BLaER1 (cell line): ENCODE results near the gene RNF2.
"Not testable (repeated sequence)": the region's sequence is repeated elsewhere in the genome, so short reads cannot be mapped to it uniquely, and the experiment has no call there.

Experiments
- H3K27ac ChIP-seq: shearing (Covaris generic); formaldehyde crosslinking; 2 replicates; pipeline ENCODE4 v1.8.1; 2022
- H3K27me3 ChIP-seq: shearing (Covaris generic); formaldehyde crosslinking; 2 replicates; pipeline ENCODE4 v1.8.1; 2022
- H3K36me3 ChIP-seq: shearing (Covaris generic); formaldehyde crosslinking; 2 replicates; pipeline ENCODE4 v1.8.1; 2022
- H3K4me1 ChIP-seq: shearing (Covaris generic); formaldehyde crosslinking; 2 replicates; pipeline ENCODE4 v1.8.1; 2022
- H3K4me2 ChIP-seq: shearing (Covaris generic); formaldehyde crosslinking; 2 replicates; pipeline ENCODE4 v1.8.1; 2022
- H3K4me3 ChIP-seq: shearing (Covaris generic); formaldehyde crosslinking; 2 replicates; pipeline ENCODE4 v1.8.1; 2022
- H3K9ac ChIP-seq: shearing (Covaris generic); formaldehyde crosslinking; 2 replicates; pipeline ENCODE4 v1.8.1; 2022
- H3K9me3 ChIP-seq: shearing (Covaris generic); formaldehyde crosslinking; 2 replicates; pipeline ENCODE4 v1.8.1; 2022
- H4K20me1 ChIP-seq: shearing (Covaris generic); formaldehyde crosslinking; 2 replicates; pipeline ENCODE4 v1.8.1; 2022
- Cebpa-rat ChIP-seq: shearing (Covaris generic); IDR thresholded peaks from 2 replicates; pipeline ENCODE4 v1.8.1; 2022

RNF2 gene

GRCh38 chr1:185044981-185045813, at the start of gene RNF2:
Gene RNF2 (plus strand): TSS chr1:185045558. CDS start chr1:185087554, 41,996 bp downstream.
- no peaks in the 10 kb centered on the region for H3K27me3 ChIP-seq
- TF ChIP-seq Cebpa-rat = no peak
- H3K9me3 ChIP-seq = no peaks in the 10 kb centered on the region
- H3K4me3 ChIP-seq = peak within 1 kb of the TSS; percentile 86
- H3K9ac ChIP-seq = peak within 1 kb of the TSS; percentile 91
- H4K20me1 ChIP-seq = peaks cover 42% of the 10 kb centered on the region
- peak within 1 kb of the TSS; percentile 70 for H3K4me2 ChIP-seq
- no peaks in the 10 kb centered on the region for H3K36me3 ChIP-seq
- H3K27ac ChIP-seq = peak within 1 kb of the TSS; percentile 87
- H3K4me1 ChIP-seq = peaks cover 21% of the 10 kb centered on the region

- H3K27me3 ChIP-seq, H3K9me3 ChIP-seq, H3K4me1 ChIP-seq, H3K9ac ChIP-seq, H3K27ac ChIP-seq, H3K4me3 ChIP-seq, H3K36me3 ChIP-seq, H4K20me1 ChIP-seq, H3K4me2 ChIP-seq: not testable (repeated sequence)
Measured at GRCh38 chr1:184999974-185000373, 45.4 kb upstream of the RNF2 start.

GRCh38 chr1:185001312-185001880, 44.0 kb upstream of the RNF2 start:
- H3K36me3 ChIP-seq, H3K4me2 ChIP-seq, H3K4me3 ChIP-seq, H3K9ac ChIP-seq, H3K9me3 ChIP-seq, H3K27me3 ChIP-seq, H3K27ac ChIP-seq, H3K4me1 ChIP-seq, H4K20me1 ChIP-seq: not testable (repeated sequence)

DNA sequence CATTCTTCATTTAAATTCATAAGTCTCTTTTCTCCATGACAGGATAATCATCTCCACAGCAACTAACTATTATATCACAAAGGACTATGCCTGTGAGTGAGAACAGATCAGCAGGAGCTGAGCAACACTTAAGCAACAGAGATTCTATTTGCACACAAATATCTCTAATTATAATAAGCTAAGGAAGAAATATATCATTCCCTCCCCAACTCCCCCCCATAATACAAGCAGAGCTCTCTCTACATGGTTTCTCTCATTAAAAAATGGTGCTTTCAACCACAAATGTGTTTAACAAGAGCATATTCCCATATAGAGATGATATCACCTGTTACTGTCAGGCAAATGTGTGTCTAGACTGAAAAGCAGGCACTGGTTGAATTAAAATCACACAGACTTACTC, 36.5 kb upstream of the RNF2 start:
- no peaks in the 10 kb centered on the region for H3K9me3 ChIP-seq
- no peak overlapping the region for H3K9ac ChIP-seq
- no peak overlapping the region for H3K4me3 ChIP-seq
- no peak overlapping the region for H3K4me2 ChIP-seq
- no peak overlapping the region for H3K27ac ChIP-seq
- no peaks in the 10 kb centered on the region for H3K27me3 ChIP-seq
- TF ChIP-seq Cebpa-rat = no peak
- no peaks in the 10 kb centered on the region for H3K4me1 ChIP-seq
- H3K36me3 ChIP-seq = no peaks in the 10 kb centered on the region
- H4K20me1 ChIP-seq = no peaks in the 10 kb centered on the region

DNA sequence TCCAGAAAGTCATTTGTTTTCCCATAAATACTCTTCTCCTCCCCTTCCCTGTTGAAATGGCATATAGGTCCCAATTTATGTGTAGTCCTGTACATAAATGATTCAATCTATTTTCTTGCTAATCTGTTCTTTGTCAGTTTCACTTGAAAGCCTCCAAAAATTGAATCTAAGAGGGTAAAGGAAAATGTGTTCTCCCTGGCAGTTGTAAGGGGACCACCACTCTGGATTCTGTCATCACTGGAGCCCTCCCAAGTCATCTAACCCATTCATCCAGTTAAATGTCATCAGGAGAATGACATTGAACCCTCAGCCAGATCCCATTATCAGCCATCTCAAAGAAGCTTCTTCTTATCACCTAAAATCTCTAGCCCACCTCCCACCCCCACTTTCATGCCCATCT, 35.0 kb upstream of the RNF2 start:
- Histone ChIP-seq H3K9ac (no peak overlapping the region), H3K4me3 (no peak overlapping the region), H3K27me3 (no peaks in the 10 kb centered on the region), H4K20me1 (no peaks in the 10 kb centered on the region), H3K27ac (no peak overlapping the region), H3K36me3 (no peaks in the 10 kb centered on the region), H3K9me3 (no peaks in the 10 kb centered on the region), H3K4me1 (no peaks in the 10 kb centered on the region), H3K4me2 (no peak overlapping the region)
- TF ChIP-seq Cebpa-rat = no peak

DNA sequence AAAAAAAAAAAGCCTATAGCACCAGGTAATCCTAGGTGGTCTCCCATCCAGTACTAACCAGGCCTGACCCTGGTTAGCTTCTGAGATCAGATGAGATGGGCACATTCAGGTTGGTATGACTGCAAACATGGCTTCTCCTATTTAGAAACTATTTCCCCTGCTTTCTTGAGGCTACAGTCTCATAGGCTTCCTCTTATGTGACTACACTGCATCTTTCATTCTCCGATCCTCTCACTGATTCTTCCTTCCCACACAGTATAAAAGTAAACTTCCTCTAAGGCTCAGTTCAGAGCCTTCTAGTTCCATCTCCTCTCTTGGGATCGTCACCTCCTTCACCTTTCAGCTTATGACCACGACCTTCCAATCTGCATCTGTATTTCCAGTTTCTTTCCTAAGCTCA, 30.4 kb upstream of the RNF2 start:
- Histone ChIP-seq H4K20me1 (no peaks in the 10 kb centered on the region), H3K27me3 (no peaks in the 10 kb centered on the region), H3K9me3 (no peaks in the 10 kb centered on the region), H3K4me1 (no peaks in the 10 kb centered on the region), H3K4me2 (no peak overlapping the region), H3K27ac (no peak overlapping the region), H3K36me3 (no peaks in the 10 kb centered on the region), H3K9ac (no peak overlapping the region), H3K4me3 (no peak overlapping the region)
- no peak for TF ChIP-seq Cebpa-rat

DNA sequence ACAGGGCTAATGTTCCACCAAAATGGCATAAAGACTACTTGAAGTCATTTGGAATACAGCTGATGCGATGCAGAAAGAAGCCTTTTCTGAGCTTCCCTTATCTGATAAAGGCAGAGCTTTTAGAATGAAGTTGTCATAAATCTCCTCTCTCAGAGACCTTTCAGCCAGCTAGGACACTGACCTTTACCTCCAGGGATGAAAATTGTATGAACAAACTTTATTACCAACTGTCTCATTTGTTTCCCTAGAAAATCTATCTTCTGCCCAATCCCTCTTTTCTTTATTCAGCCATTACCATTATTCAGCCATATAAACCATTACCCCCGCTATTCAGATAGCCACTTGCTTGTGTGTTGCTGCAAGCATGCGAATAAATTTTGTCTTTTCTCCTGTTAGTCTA, 29.7 kb upstream of the RNF2 start:
- Histone ChIP-seq H3K27me3 (no peaks in the 10 kb centered on the region), H3K9me3 (no peaks in the 10 kb centered on the region), H3K36me3 (no peaks in the 10 kb centered on the region), H3K4me2 (no peak overlapping the region), H3K4me3 (no peak overlapping the region), H3K9ac (no peak overlapping the region), H4K20me1 (no peaks in the 10 kb centered on the region), H3K4me1 (no peaks in the 10 kb centered on the region), H3K27ac (no peak overlapping the region)
- no peak for TF ChIP-seq Cebpa-rat

GRCh38 chr1:185016880-185017279, 28.5 kb upstream of the RNF2 start:
- H3K27me3 ChIP-seq = no peaks in the 10 kb centered on the region
- no peaks in the 10 kb centered on the region for H3K36me3 ChIP-seq
- no peak overlapping the region for H3K9ac ChIP-seq
- H3K27ac ChIP-seq = no peak overlapping the region
- no peak overlapping the region for H3K4me2 ChIP-seq
- H3K4me3 ChIP-seq = no peak overlapping the region
- H3K9me3 ChIP-seq = no peaks in the 10 kb centered on the region
- no peaks in the 10 kb centered on the region for H4K20me1 ChIP-seq
- no peaks in the 10 kb centered on the region for H3K4me1 ChIP-seq
- TF ChIP-seq Cebpa-rat = no peak

- Histone ChIP-seq H3K4me3 (no peak overlapping the region), H3K27ac (no peak overlapping the region), H3K27me3 (no peaks in the 10 kb centered on the region), H3K4me1 (no peaks in the 10 kb centered on the region), H3K9me3 (no peaks in the 10 kb centered on the region), H4K20me1 (no peaks in the 10 kb centered on the region), H3K4me2 (no peak overlapping the region), H3K9ac (no peak overlapping the region), H3K36me3 (no peaks in the 10 kb centered on the region)
- no peak for TF ChIP-seq Cebpa-rat
Measured at GRCh38 chr1:185017338-185017737, 28.0 kb upstream of the RNF2 start.

DNA sequence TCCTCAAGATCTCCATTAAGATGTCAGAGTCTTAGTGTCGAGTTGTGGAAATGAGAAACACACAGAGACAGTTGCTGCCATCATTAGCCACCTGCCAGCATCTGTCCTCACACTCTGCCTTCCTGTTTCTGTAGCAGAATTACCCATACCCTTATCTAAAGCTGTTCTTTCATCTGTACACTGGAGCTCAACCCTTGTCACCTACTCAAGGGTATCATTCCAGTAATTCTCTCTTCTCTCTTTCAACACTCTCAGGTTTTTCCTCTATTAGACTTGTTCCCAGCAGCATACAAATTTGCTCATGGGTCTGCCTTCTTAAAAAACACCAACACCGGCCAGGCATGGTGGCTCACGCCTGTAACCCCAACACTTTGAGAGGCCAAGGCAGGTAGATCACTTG, 27.4 kb upstream of the RNF2 start:
- H3K4me2 ChIP-seq = no peak overlapping the region
- no peaks in the 10 kb centered on the region for H3K9me3 ChIP-seq
- H3K27ac ChIP-seq = no peak overlapping the region
- no peak overlapping the region for H3K9ac ChIP-seq
- H3K4me3 ChIP-seq = no peak overlapping the region
- no peak for TF ChIP-seq Cebpa-rat
- H3K27me3 ChIP-seq = no peaks in the 10 kb centered on the region
- H4K20me1 ChIP-seq = no peaks in the 10 kb centered on the region
- H3K36me3 ChIP-seq = no peaks in the 10 kb centered on the region
- H3K4me1 ChIP-seq = no peaks in the 10 kb centered on the region
